Panc1 (cell line): ENCODE measurements around the gene TGFBI. TPM values are rescaled to one million over a fixed set of nuclear protein-coding genes. Genes with fewer than 3 reads are reported as not detected.

Experiments used
- ATAC-seq: fragments of 200-7000 bp; cut with Tn5 transposase; 2 replicates; pipeline ENCODE4 v1.9.1; 2020; ENCODE audit warnings: mild to moderate bottlenecking, moderate library complexity
- BruUV-seq: library from RNA; stranded (reverse); fragments of 400-500 nt; replicated peaks from 2 replicates; lab custom pipeline; 2021; lab: Mats Ljungman, UMichigan
- CTCF ChIA-PET: fragments of 300-600 bp; sonication (Branson Sonifier 250); formaldehyde crosslinking; loops from one replicate; lab custom pipeline; 2022; ENCODE audit warnings: antibody characterized with exemption; lab: Charles Lee
- POLR2A ChIA-PET: fragments of 300-600 bp; sonication (Branson Sonifier 250); formaldehyde crosslinking; loops from one replicate; lab custom pipeline; 2022; ENCODE audit warnings: antibody characterized with exemption; lab: Charles Lee
- DNase-seq: peaks from one replicate; pipeline ENCODE4 v3.0.0-alpha.2; 2010; ENCODE audit warnings: low read depth, low spot score
- H3K27ac ChIP-seq: 2 replicates; pipeline ENCODE4 v1.5.1; 2011; ENCODE audit warnings: mild to moderate bottlenecking, low read length, inconsistent platforms
- H3K27me3 ChIP-seq: fragments of 200-500 bp; sonication (Bioruptor generic); 2 replicates; pipeline ENCODE4 v1.6.0; 2014; ENCODE audit warnings: low read length, inconsistent platforms; ENCODE audit not compliant: control insufficient read depth, insufficient read depth
- H3K36me3 ChIP-seq: fragments of 200-500 bp; sonication (Bioruptor generic); 2 replicates; pipeline ENCODE4 v1.5.1; 2014; ENCODE audit warnings: inconsistent platforms, mild to moderate bottlenecking, low read length, moderate library complexity; ENCODE audit not compliant: control insufficient read depth, insufficient read depth
- H3K4me1 ChIP-seq: 2 replicates; pipeline ENCODE4 v1.5.1; 2011; ENCODE audit warnings: inconsistent platforms, mild to moderate bottlenecking, low read length, moderate library complexity; ENCODE audit not compliant: control insufficient read depth, insufficient read depth
- H3K4me3 ChIP-seq, 2 experiments: 2 replicates each; pipeline ENCODE4 v1.5.1; 2011 to 2012; ENCODE audit warnings: low read depth in 2 of 2, low read length in 2 of 2, mild to moderate bottlenecking in 2 of 2, inconsistent platforms in 1 of 2, moderate library complexity in 1 of 2
- H3K9me3 ChIP-seq: fragments of 200-500 bp; sonication (Bioruptor generic); 2 replicates; pipeline ENCODE4 v1.5.1; 2014; ENCODE audit warnings: low read depth, mild to moderate bottlenecking, inconsistent platforms, low read length, moderate library complexity; ENCODE audit not compliant: control insufficient read depth, insufficient read depth
- CTCF ChIP-seq: fragments of 450-650 bp; IDR thresholded peaks from 2 replicates; pipeline ENCODE4 v1.5.1; 2017; ENCODE audit warnings: mild to moderate bottlenecking
- POLR2AphosphoS5 ChIP-seq: IDR thresholded peaks from 2 replicates; pipeline ENCODE4 v1.6.1; 2012; ENCODE audit warnings: mild to moderate bottlenecking, low read depth, low read length, moderate library complexity
- REST ChIP-seq, 2 experiments: IDR thresholded peaks; 2 replicates each; pipeline ENCODE4 v1.6.1; 2011 to 2012; ENCODE audit warnings: low read depth in 2 of 2, control low read depth in 1 of 2, low read length in 1 of 2, mild to moderate bottlenecking in 1 of 2, moderate library complexity in 1 of 2; ENCODE audit not compliant: insufficient read depth in 1 of 2
- SIN3A ChIP-seq: IDR thresholded peaks from 2 replicates; pipeline ENCODE4 v1.6.1; 2012; ENCODE audit warnings: low read depth, mild to moderate bottlenecking, low read length, moderate library complexity, borderline replicate concordance; ENCODE audit not compliant: insufficient read depth
- TCF7L2 ChIP-seq: IDR thresholded peaks from 2 replicates; pipeline ENCODE4 v1.6.1; 2011; ENCODE audit warnings: mild to moderate bottlenecking, low read depth, low read length, inconsistent platforms
- in situ Hi-C: cut with HindIII; loops from 2 replicates; pipeline ENCODE4 v1.10.0; 2016; ENCODE audit warnings: low sequenced_read_pairs, low pct_unique_long_range_greater_than_20kb
- intact Hi-C: fragments of 100-400 bp; cut with micrococcal nuclease; formaldehyde crosslinking; loops from one replicate; pipeline ENCODE4 v1.10.0; 2022; ENCODE audit not compliant: unreplicated experiment
- total RNA-seq: library from RNA; stranded (reverse); gene quantifications from one replicate; pipeline ENCODE4 v1.2.1, GENCODE V29; 2021; ENCODE audit not compliant: unreplicated experiment

The TGFBI gene
- total RNA-seq, 1 experiment from 2014 or later, result 314 TPM

DNA sequence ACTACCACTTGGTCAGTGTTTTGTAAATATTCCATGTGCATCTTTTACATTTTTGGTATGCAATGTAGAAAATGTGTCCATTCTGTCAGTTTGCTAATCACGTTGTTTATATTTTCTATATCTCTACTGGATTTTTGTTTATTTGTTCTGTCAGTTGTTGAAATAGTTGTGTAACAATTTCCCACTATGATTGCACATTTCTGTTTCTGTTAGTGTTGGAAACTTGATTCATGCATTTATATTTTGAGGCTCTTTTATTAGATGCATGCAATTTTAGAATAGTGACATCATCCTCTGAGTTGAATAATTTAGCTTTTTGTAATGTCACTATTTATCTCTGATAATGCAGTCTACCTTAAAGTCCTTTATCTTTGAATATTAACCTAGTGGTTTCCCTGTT lies 48.2 kb upstream of the TGFBI start:
- DNase-seq, result no peak
- no peak overlapping the region for H3K27ac ChIP-seq

GRCh38 chr5:135985951-135986350 lies 42.8 kb upstream of the TGFBI start:
- H3K36me3 ChIP-seq, result no peaks in the 10 kb centered on the region
- intact Hi-C loops, result no loop called here
- H3K27ac ChIP-seq, result no peak overlapping the region
- no peaks in the 10 kb centered on the region for H3K4me1 ChIP-seq
- BruUV-seq, result no TSS peak
- H3K4me3 ChIP-seq, result no peak overlapping the region
- no peaks in the 10 kb centered on the region for H3K9me3 ChIP-seq
- ATAC-seq (no peak), DNase-seq (no peak)
- TF ChIP-seq SIN3A (no peak), POLR2AphosphoS5 (no peak), CTCF (no peak), REST (IDR thresholded peaks at IDR 0.05; ENCODE audit: insufficient read depth in 1 of 2, low read depth in 2 of 2, low read length in 1 of 2) (no peak), TCF7L2 (no peak)
- ChIA-PET CTCF (no interaction called here), POLR2A (no interaction called here)
- in situ Hi-C loops, result no loop called here
- H3K27me3 ChIP-seq, result no peaks in the 10 kb centered on the region

More for the DNA sequence above, 48.2 kb upstream of the TGFBI start:
- no peaks in the 10 kb centered on the region for H3K36me3 ChIP-seq
- in situ Hi-C loops (no loop called here), intact Hi-C loops (no loop called here)
- POLR2A ChIA-PET, result no interaction called here
- CTCF ChIA-PET, result no interaction called here
- BruUV-seq, result no TSS peak
- H3K27me3 ChIP-seq, result no peaks in the 10 kb centered on the region
- no peak overlapping the region for H3K4me3 ChIP-seq
- ATAC-seq, result no peak
- no peaks in the 10 kb centered on the region for H3K4me1 ChIP-seq
- H3K9me3 ChIP-seq, result no peaks in the 10 kb centered on the region
- TF ChIP-seq REST (IDR thresholded peaks at IDR 0.05; ENCODE audit: insufficient read depth in 1 of 2, low read depth in 2 of 2, low read length in 1 of 2) (no peak), SIN3A (no peak), POLR2AphosphoS5 (no peak), TCF7L2 (no peak), CTCF (no peak)
